H1 (cell line): Measurements from ENCODE around the gene IL9R. TPM values are rescaled to one million over a fixed set of nuclear protein-coding genes. Genes with fewer than 3 reads are reported as not detected.
A peak's percentile ranks its signal among the peaks of the same experiment; 100 is the strongest.

Experiments used
- CTCF ChIA-PET: fragments of 300-600 bp; sonication (Branson Sonifier 250); formaldehyde crosslinking; loops from one replicate; lab custom pipeline; 2021; ENCODE audit not compliant: partially characterized antibody; lab: Charles Lee
- POLR2A ChIA-PET: fragments of 300-600 bp; sonication (Branson Sonifier 250); formaldehyde crosslinking; loops from one replicate; lab custom pipeline; 2021; ENCODE audit warnings: inconsistent platforms; ENCODE audit not compliant: partially characterized antibody; lab: Charles Lee
- DNase-seq, 2 experiments: peaks; one replicate each; pipeline versions ENCODE4 v3.0.0 to v3.0.0-alpha.2; 2010 to 2022; ENCODE audit warnings: low spot score in 2 of 2, low read depth in 1 of 2, mixed read lengths in 1 of 2
- FAIRE-seq: peaks from 2 replicates; lab custom pipeline; 2011; peaks lifted over from hg19 to GRCh38; lab: Jason Lieb, UNC
- H2AFZ ChIP-seq: 2 replicates; pipeline ENCODE4 v1.8.1; 2012; ENCODE audit warnings: low read length, inconsistent platforms
- H2AK5ac ChIP-seq: 2 replicates; pipeline ENCODE4 v1.6.1; 2013; ENCODE audit warnings: low read depth, low read length
- H2BK120ac ChIP-seq: replicated peaks from 2 replicates; pipeline ENCODE3; 2013; ENCODE audit warnings: low read depth, low read length, inconsistent platforms
- H2BK12ac ChIP-seq: 2 replicates; pipeline ENCODE4 v1.6.1; 2013; ENCODE audit warnings: low read depth, low read length
- H2BK15ac ChIP-seq: 2 replicates; pipeline ENCODE4 v1.6.1; 2013; ENCODE audit warnings: low read length
- H2BK20ac ChIP-seq: 2 replicates; pipeline ENCODE4 v1.6.1; 2013; ENCODE audit warnings: low read length
- H2BK5ac ChIP-seq: 2 replicates; pipeline ENCODE4 v1.6.1; 2013; ENCODE audit warnings: low read depth, low read length
- H3K14ac ChIP-seq: 2 replicates; pipeline ENCODE4 v1.6.1; 2013; ENCODE audit warnings: inconsistent platforms; ENCODE audit not compliant: insufficient read length
- H3K18ac ChIP-seq: 2 replicates; pipeline ENCODE4 v1.6.1; 2013; ENCODE audit warnings: low read length; ENCODE audit errors: extremely low read depth
- H3K23ac ChIP-seq: 2 replicates; pipeline ENCODE4 v1.6.1; 2013; ENCODE audit warnings: inconsistent platforms; ENCODE audit not compliant: insufficient read length
- H3K23me2 ChIP-seq: 2 replicates; pipeline ENCODE4 v1.6.1; 2013; ENCODE audit warnings: low read depth, low read length
- H3K27ac ChIP-seq: 2 replicates; pipeline ENCODE4 v1.6.1; 2011; ENCODE audit warnings: low read depth, low read length, inconsistent platforms
- H3K27me3 ChIP-seq, 4 experiments: replicated peaks in 1 of 4; 1 replicate in 1 of 4; 2 replicates in 3 of 4; pipeline versions ENCODE4 v1.6.1 to v1.8.1; 2011 to 2013; ENCODE audit warnings: low read length in 3 of 4, mild to moderate bottlenecking in 3 of 4, inconsistent platforms in 2 of 4, mixed read lengths in 2 of 4, moderate library complexity in 1 of 4; ENCODE audit not compliant: control insufficient read depth in 3 of 4, insufficient read depth in 3 of 4; ENCODE audit errors: extremely low read depth in 1 of 4
- H3K36me3 ChIP-seq, 4 experiments: 2 replicates each; pipeline versions ENCODE4 v1.6.1 to v1.8.1; 2011 to 2013; ENCODE audit warnings: mild to moderate bottlenecking in 4 of 4, low read length in 3 of 4, moderate library complexity in 2 of 4, control low read depth in 1 of 4, inconsistent platforms in 1 of 4; ENCODE audit not compliant: insufficient read depth in 4 of 4, control insufficient read depth in 2 of 4
- H3K4ac ChIP-seq: replicated peaks from 2 replicates; pipeline ENCODE3; 2013; ENCODE audit warnings: low read length, low read depth, mixed read lengths, inconsistent platforms; ENCODE audit not compliant: insufficient read length
- H3K4me1 ChIP-seq, 4 experiments: replicated peaks in 1 of 4; 1 replicate in 1 of 4; 2 replicates in 3 of 4; pipeline versions ENCODE4 v1.6.1 to v1.8.1; 2011 to 2013; ENCODE audit warnings: low read length in 3 of 4, inconsistent platforms in 2 of 4, mixed read lengths in 1 of 4; ENCODE audit not compliant: insufficient read depth in 4 of 4, control insufficient read depth in 3 of 4
- H3K4me2 ChIP-seq, 2 experiments: 2 replicates each; pipeline versions ENCODE4 v1.6.1 to v1.8.1; 2011 to 2013; ENCODE audit warnings: low read depth in 2 of 2, low read length in 2 of 2, control low read depth in 1 of 2, inconsistent platforms in 1 of 2, mild to moderate bottlenecking in 1 of 2; ENCODE audit not compliant: insufficient read depth in 1 of 2
- H3K4me3 ChIP-seq, 4 experiments: fragments of 200-600, 300-600 bp in 1 of 4; sonication (generic), shearing (Covaris generic), sonication (Bioruptor Twin) in 1 of 4; 2 replicates each; pipeline versions ENCODE4 v1.5.1 to v1.8.1; 2011 to 2016; ENCODE audit warnings: low read length in 4 of 4, low read depth in 3 of 4, control low read depth in 2 of 4, inconsistent platforms in 2 of 4, mild to moderate bottlenecking in 2 of 4, mixed read lengths in 1 of 4, moderate library complexity in 1 of 4; ENCODE audit not compliant: insufficient read depth in 2 of 4; ENCODE audit errors: extremely low read depth in 1 of 4
- H3K56ac ChIP-seq: replicated peaks from 2 replicates; pipeline ENCODE3; 2013; ENCODE audit warnings: low read depth, mild to moderate bottlenecking, mixed read lengths, low read length, inconsistent platforms; ENCODE audit not compliant: insufficient read length
- H3K79me1 ChIP-seq: 2 replicates; pipeline ENCODE4 v1.6.1; 2013; ENCODE audit warnings: low read depth, low read length, control low read depth
- H3K79me2 ChIP-seq, 2 experiments: 2 replicates each; pipeline versions ENCODE4 v1.6.1 to v1.8.1; 2012 to 2013; ENCODE audit warnings: low read length in 2 of 2, mild to moderate bottlenecking in 2 of 2, inconsistent platforms in 1 of 2; ENCODE audit not compliant: insufficient read depth in 2 of 2, control insufficient read depth in 1 of 2
- H3K9ac ChIP-seq, 4 experiments: replicated peaks in 1 of 4; 1 replicate in 1 of 4; 2 replicates in 3 of 4; pipeline versions ENCODE4 v1.6.1 to v1.8.1; 2011 to 2013; ENCODE audit warnings: low read depth in 3 of 4, low read length in 3 of 4, control low read depth in 2 of 4, mild to moderate bottlenecking in 2 of 4, moderate library complexity in 2 of 4, inconsistent platforms in 1 of 4; ENCODE audit errors: extremely low read depth in 1 of 4
- H3K9me3 ChIP-seq, 2 experiments: 2 replicates each; pipeline versions ENCODE4 v1.6.1 to v1.8.1; 2012 to 2013; ENCODE audit warnings: mild to moderate bottlenecking in 2 of 2, moderate library complexity in 2 of 2, control low read depth in 1 of 2, inconsistent platforms in 1 of 2, low read depth in 1 of 2, low read length in 1 of 2, mixed read lengths in 1 of 2; ENCODE audit not compliant: insufficient read depth in 2 of 2
- H4K20me1 ChIP-seq, 2 experiments: replicated peaks in 1 of 2; 2 replicates each; pipeline versions ENCODE3 to v1.8.1; 2011 to 2013; ENCODE audit warnings: inconsistent platforms in 2 of 2, low read length in 2 of 2, mild to moderate bottlenecking in 1 of 2; ENCODE audit not compliant: insufficient read depth in 2 of 2, control insufficient read depth in 1 of 2
- H4K5ac ChIP-seq: 2 replicates; pipeline ENCODE4 v1.6.1; 2013; ENCODE audit warnings: low read length, low read depth, mixed read lengths, inconsistent platforms; ENCODE audit not compliant: insufficient read length
- H4K8ac ChIP-seq: 2 replicates; pipeline ENCODE4 v1.8.0; 2013; ENCODE audit warnings: mild to moderate bottlenecking, moderate library complexity, low read length, inconsistent platforms; ENCODE audit not compliant: insufficient read depth; ENCODE audit errors: extremely low read depth
- H4K91ac ChIP-seq: replicated peaks from 2 replicates; pipeline ENCODE3; 2013; ENCODE audit warnings: low read length, mixed read lengths, inconsistent platforms; ENCODE audit not compliant: insufficient read length
- CTBP2 ChIP-seq: IDR thresholded peaks from 2 replicates; pipeline ENCODE4 v1.7.0; 2011; ENCODE audit warnings: borderline replicate concordance, mild to moderate bottlenecking, moderate library complexity, mixed read lengths, low read length; ENCODE audit not compliant: insufficient read depth, insufficient read length
- MAFK ChIP-seq: IDR thresholded peaks from 2 replicates; pipeline ENCODE4 v1.6.1; 2012; ENCODE audit warnings: low read depth, mild to moderate bottlenecking, improper control_type of control experiment, low read length
- RAD21 ChIP-seq, 2 experiments: IDR thresholded peaks in 1 of 2; conservative IDR thresholded peaks in 1 of 2; 2 replicates each; pipeline ENCODE4 v1.6.1; 2011; ENCODE audit warnings: low read depth in 2 of 2, low read length in 2 of 2, improper control_type of control experiment in 1 of 2, inconsistent platforms in 1 of 2, mild to moderate bottlenecking in 1 of 2, moderate library complexity in 1 of 2
- TAF1 ChIP-seq: IDR thresholded peaks from 2 replicates; pipeline ENCODE4 v1.6.1; 2011; ENCODE audit warnings: mild to moderate bottlenecking, low read depth, low read length
- TAF7 ChIP-seq: optimal IDR thresholded peaks from 2 replicates; pipeline ENCODE3; 2011; ENCODE audit warnings: low read depth, mild to moderate bottlenecking, inconsistent platforms, low read length, moderate library complexity, borderline replicate concordance
- WGBS, 2 experiments: shearing (Covaris generic) in 1 of 2; methylation state at CpG; one replicate each; pipeline versions ENCODE4 v1.1.6 to v1.1.7; 2013 to 2015; ENCODE audit warnings: low lambda C conversion rate in 2 of 2, mixed read lengths in 2 of 2, inconsistent platforms in 1 of 2, low coverage in 1 of 2, missing lambda C conversion rate in 1 of 2; ENCODE audit not compliant: insufficient replicate concordance in 2 of 2, insufficient coverage in 1 of 2, insufficient read length in 1 of 2; ENCODE audit errors: extremely low coverage in 1 of 2, missing lambda C conversion rate in 1 of 2; 5-methylcytosine and 5-hydroxymethylcytosine counted together
- polyA plus RNA-seq, 7 experiments: library from polyadenylated mRNA; depleted of rRNA in 3 of 7; stranded (reverse) in 5 of 7; unstranded in 2 of 7; fragments of >200 nt in 5 of 7; fragments of 200-250 nt in 2 of 7; gene quantifications; 1 replicate in 5 of 7; 2 replicates in 1 of 7; 4 replicates in 1 of 7; pipeline versions ENCODE4 v1.2.1 to v1.2.3, GENCODE V29; 2011 to 2013; ENCODE audit warnings: missing spikeins in 2 of 7, mixed read lengths in 2 of 7
- total RNA-seq: library from RNA; stranded (reverse); fragmentation: NEBNext Ultra II Directional; extraction: Animal tissue kit (Norgen Biotek cat#: 25700); gene quantifications from 2 replicates; pipeline ENCODE4 v1.2.1, GENCODE V29; 2021
- TF ChIP-seq, protein P1 (sequence below), 3 experiments: IDR thresholded peaks; 1 replicate in 2 of 3; 2 replicates in 1 of 3; pipeline versions ENCODE4 v1.5.1 to v1.6.1; 2011; ENCODE audit warnings: low read length in 3 of 3, mild to moderate bottlenecking in 3 of 3, inconsistent platforms in 2 of 3, low read depth in 1 of 3, moderate library complexity in 1 of 3; ENCODE audit not compliant: insufficient read depth in 1 of 3; ENCODE audit errors: control extremely low read depth in 1 of 3

Gene IL9R
- total and polyA plus RNA-seq, 2 of the 8 experiments (the other 6 are each of a cell fraction or from before 2014, with no cell fraction given) = 0.14 to 0.28 TPM

DNA sequence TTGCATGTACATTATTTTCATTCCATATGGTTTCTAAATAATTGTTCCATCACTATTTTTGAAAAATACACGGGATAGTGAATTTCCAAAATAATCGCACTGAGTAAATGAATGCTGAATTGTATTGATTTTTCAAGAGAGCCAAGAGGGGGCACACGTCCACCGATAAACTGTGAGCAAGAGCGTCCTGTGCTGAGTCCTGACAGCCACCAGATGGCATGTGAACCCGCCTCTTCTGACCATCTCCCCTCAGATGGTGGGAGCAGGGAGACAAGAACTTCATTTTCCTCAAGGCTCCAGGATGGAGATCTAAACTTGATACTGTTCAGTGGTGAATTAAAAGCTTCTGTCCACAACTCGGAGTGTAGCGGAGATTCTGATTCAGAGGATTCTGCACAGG lies 30.6 kb upstream of the IL9R start:
- Histone ChIP-seq H3K27ac (no peak overlapping the region), H2BK20ac (no peak overlapping the region), H3K4me1 (no peaks in the 10 kb centered on the region), H3K18ac (no peak overlapping the region), H2BK5ac (no peak overlapping the region), H3K4me3 (no peak overlapping the region), H2AK5ac (no peak overlapping the region), H3K27me3 (no peaks in the 10 kb centered on the region), H4K5ac (no peak overlapping the region), H3K9ac (no peak overlapping the region), H4K91ac (no peak overlapping the region), H2BK15ac (no peak overlapping the region), H2BK120ac (no peak overlapping the region), H3K9me3 (peaks cover 19 to 42% of the 10 kb centered on the region in 2 experiments; a peak in 3 of 4 replicates), H3K79me2 (no peaks in the 10 kb centered on the region), H2BK12ac (no peak overlapping the region), H3K56ac (no peak overlapping the region), H3K36me3 (no peaks in the 10 kb centered on the region), H3K4ac (no peak overlapping the region), H4K8ac (no peak overlapping the region), H3K14ac (no peak overlapping the region), H3K4me2 (no peak overlapping the region)
- 37% methylated on average over 8 of the region's 8 CpGs; no CpG with 5 or more reads in 1 of the 2 experiments for WGBS, 2 experiments
- DNase-seq = peak in 1 of 2 experiments; percentile 43
- TF ChIP-seq, protein P1, sequence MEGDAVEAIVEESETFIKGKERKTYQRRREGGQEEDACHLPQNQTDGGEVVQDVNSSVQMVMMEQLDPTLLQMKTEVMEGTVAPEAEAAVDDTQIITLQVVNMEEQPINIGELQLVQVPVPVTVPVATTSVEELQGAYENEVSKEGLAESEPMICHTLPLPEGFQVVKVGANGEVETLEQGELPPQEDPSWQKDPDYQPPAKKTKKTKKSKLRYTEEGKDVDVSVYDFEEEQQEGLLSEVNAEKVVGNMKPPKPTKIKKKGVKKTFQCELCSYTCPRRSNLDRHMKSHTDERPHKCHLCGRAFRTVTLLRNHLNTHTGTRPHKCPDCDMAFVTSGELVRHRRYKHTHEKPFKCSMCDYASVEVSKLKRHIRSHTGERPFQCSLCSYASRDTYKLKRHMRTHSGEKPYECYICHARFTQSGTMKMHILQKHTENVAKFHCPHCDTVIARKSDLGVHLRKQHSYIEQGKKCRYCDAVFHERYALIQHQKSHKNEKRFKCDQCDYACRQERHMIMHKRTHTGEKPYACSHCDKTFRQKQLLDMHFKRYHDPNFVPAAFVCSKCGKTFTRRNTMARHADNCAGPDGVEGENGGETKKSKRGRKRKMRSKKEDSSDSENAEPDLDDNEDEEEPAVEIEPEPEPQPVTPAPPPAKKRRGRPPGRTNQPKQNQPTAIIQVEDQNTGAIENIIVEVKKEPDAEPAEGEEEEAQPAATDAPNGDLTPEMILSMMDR (IDR thresholded peaks at IDR 0.05; ENCODE audit: control extremely low read depth in 1 of 3, insufficient read depth in 1 of 3, low read depth in 1 of 3, low read length in 3 of 3) = peak; percentile 71 to 98 (median 82)
- TF ChIP-seq MAFK = no peak
- no peak for TF ChIP-seq CTBP2
- TF ChIP-seq TAF1 = no peak
- peak; percentile 85 to 88 for TF ChIP-seq RAD21 (IDR thresholded peaks at IDR 0.05 in 1 of 2, conservative IDR thresholded peaks at IDR 0.05 in 1 of 2; ENCODE audit: low read depth in 2 of 2, low read length in 2 of 2)
- TF ChIP-seq TAF7 = peak; percentile 52
- TF ChIP-seq, all 59 proteins: peak for 3
- Histone ChIP-seq H2AFZ (no peak overlapping the region), H3K23ac (no peak overlapping the region), H3K79me1 (no peaks in the 10 kb centered on the region), H3K23me2 (no peaks in the 10 kb centered on the region), H4K20me1 (no peaks in the 10 kb centered on the region)
- ChIA-PET CTCF (no interaction called here), POLR2A (no interaction called here)
- FAIRE-seq = peak; percentile 78
